Gastrocnemius medialis (tissue), 4 donors: ENCODE data around the gene SERTAD1. TPM values are rescaled to one million over a fixed set of nuclear protein-coding genes. Genes with fewer than 3 reads are reported as not detected.

Experiments
- ATAC-seq, 2 donors: fragments of 150-250 bp; one replicate each; pipeline ENCODE4 v1.9.1; 2016
- DNase-seq, 2 donors: peaks; one replicate each; pipeline ENCODE4 v3.0.0-alpha.2; 2019
- H3K27ac ChIP-seq, 4 donors: fragments of 200-600 bp; sonication (generic); 1 replicate in 1 of 4; 2 replicates in 3 of 4; pipeline ENCODE4 v1.5.1; 2016 to 2018; ENCODE audit warnings: mild to moderate bottlenecking in 2 of 4, moderate library complexity in 1 of 4
- H3K27me3 ChIP-seq, 3 donors: fragments of 200-600 bp; sonication (generic) in 2 of 3; 1 replicate in 1 of 3; 2 replicates in 2 of 3; pipeline versions ENCODE4 v1.5.1 to v1.6.0; 2016 to 2019; ENCODE audit warnings: mild to moderate bottlenecking in 1 of 3, moderate library complexity in 1 of 3
- H3K36me3 ChIP-seq, 2 donors: fragments of 200-600 bp; sonication (generic) in 1 of 2; one replicate each; pipeline ENCODE4 v1.5.1; 2017 to 2018
- H3K4me1 ChIP-seq, 2 donors: fragments of 200-600 bp; sonication (generic) in 1 of 2; one replicate each; pipeline ENCODE4 v1.5.1; 2016 to 2017; ENCODE audit warnings: mild to moderate bottlenecking in 2 of 2
- H3K4me3 ChIP-seq, 4 donors: fragments of 200-600 bp; sonication (generic) in 3 of 4; 1 replicate in 1 of 4; 2 replicates in 3 of 4; pipeline ENCODE4 v1.5.1; 2016 to 2019; ENCODE audit warnings: mild to moderate bottlenecking in 2 of 4
- H3K9me3 ChIP-seq, 3 donors: fragments of 200-600 bp; sonication (generic) in 2 of 3; 1 replicate in 1 of 3; 2 replicates in 2 of 3; pipeline ENCODE4 v1.5.1; 2016 to 2019
- CTCF ChIP-seq, 5 experiments: fragments of 450-650 bp in 3 of 5; fragments of 200-600 bp in 2 of 5; sonication (generic) in 2 of 5; IDR thresholded peaks in 4 of 5; conservative IDR thresholded peaks in 1 of 5; 1 replicate in 4 of 5; 2 replicates in 1 of 5; pipeline ENCODE4 v1.5.1; 2016 to 2019; ENCODE audit warnings: antibody characterized with exemption in 5 of 5, mild to moderate bottlenecking in 3 of 5, moderate library complexity in 3 of 5
- POLR2A ChIP-seq, 2 donors: fragments of 450-650 bp; IDR thresholded peaks; one replicate each; pipeline ENCODE4 v1.6.1; 2017; ENCODE audit warnings: antibody characterized with exemption in 2 of 2, mild to moderate bottlenecking in 2 of 2, moderate library complexity in 2 of 2
- in situ Hi-C, 4 donors: fragments of 200-750 bp; cut with MboI; loops; one replicate each; pipeline versions ENCODE4 v1.15.0 to v1.8.0; 2017; ENCODE audit warnings: low sequenced_read_pairs in 4 of 4
- intact Hi-C: fragments of 100-400 bp; cut with DNase I; formaldehyde crosslinking; loops from one replicate; pipeline ENCODE4 v1.15.1; 2023; ENCODE audit warnings: low total_unique reads
- total RNA-seq, 4 donors: library from RNA; depleted of rRNA; stranded (reverse); fragments of >200 nt; gene quantifications; one replicate each; pipeline versions ENCODE4 v1.1.0 to v1.2.3, GENCODE V29; 2016

SERTAD1 gene
- total RNA-seq, 4 donors from 2014 or later = 15.3 to 18.3 (median 16.0) TPM

GRCh38 chr19:40403262-40403984, 22.4 kb downstream of the SERTAD1 start:
- intact Hi-C loops = no loop called here
- Histone ChIP-seq H3K27ac (peak overlapping the region; percentile 87 to 92 (median 88)), H3K4me3 (peak overlapping the region; percentile 69 to 82 (median 71)), H3K4me1 (peaks cover 8 to 11% of the 10 kb centered on the region in 2 donors), H3K9me3 (no peaks in the 10 kb centered on the region), H3K27me3 (no peaks in the 10 kb centered on the region), H3K36me3 (no peaks in the 10 kb centered on the region)
- peak in 1 of 5 experiments; percentile 33 for TF ChIP-seq CTCF (IDR thresholded peaks at IDR 0.05 in 4 of 5, conservative IDR thresholded peaks at IDR 0.05 in 1 of 5)
- no peak for TF ChIP-seq POLR2A (IDR thresholded peaks at IDR 0.05)
- in situ Hi-C loops = no loop called here
- ATAC-seq (peak; percentile 57 to 76), DNase-seq (peak; percentile 70 to 77)

DNA sequence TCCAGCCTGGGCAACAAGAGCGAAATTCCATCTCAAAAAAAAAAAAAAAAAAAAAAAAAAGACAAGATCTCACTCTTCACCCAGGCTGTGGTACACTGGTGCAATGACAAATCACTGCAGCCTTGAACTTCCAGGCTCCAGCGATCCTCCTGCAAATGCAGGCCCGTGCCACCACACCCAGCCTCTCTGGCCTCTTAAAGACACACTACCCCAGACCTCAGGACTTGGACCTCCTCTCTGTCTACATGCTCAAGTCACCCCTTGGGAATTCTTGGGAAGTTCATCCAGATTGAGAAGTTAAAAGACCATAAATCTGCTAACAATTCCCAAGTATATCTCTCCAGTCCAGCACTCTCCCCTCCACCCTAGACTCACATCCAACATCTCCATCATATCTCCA, 25.2 kb downstream of the SERTAD1 start:
- H3K27ac ChIP-seq = no peak overlapping the region
- H3K9me3 ChIP-seq = no peaks in the 10 kb centered on the region
- intact Hi-C loops (no loop called here), in situ Hi-C loops (no loop called here)
- ATAC-seq = no peak
- peaks cover 8 to 11% of the 10 kb centered on the region in 2 donors for H3K4me1 ChIP-seq
- H3K4me3 ChIP-seq = no peak overlapping the region
- TF ChIP-seq CTCF (IDR thresholded peaks at IDR 0.05 in 4 of 5, conservative IDR thresholded peaks at IDR 0.05 in 1 of 5) (no peak), POLR2A (IDR thresholded peaks at IDR 0.05) (no peak)
- no peaks in the 10 kb centered on the region for H3K27me3 ChIP-seq
- H3K36me3 ChIP-seq = no peaks in the 10 kb centered on the region
- no peak for DNase-seq

DNA sequence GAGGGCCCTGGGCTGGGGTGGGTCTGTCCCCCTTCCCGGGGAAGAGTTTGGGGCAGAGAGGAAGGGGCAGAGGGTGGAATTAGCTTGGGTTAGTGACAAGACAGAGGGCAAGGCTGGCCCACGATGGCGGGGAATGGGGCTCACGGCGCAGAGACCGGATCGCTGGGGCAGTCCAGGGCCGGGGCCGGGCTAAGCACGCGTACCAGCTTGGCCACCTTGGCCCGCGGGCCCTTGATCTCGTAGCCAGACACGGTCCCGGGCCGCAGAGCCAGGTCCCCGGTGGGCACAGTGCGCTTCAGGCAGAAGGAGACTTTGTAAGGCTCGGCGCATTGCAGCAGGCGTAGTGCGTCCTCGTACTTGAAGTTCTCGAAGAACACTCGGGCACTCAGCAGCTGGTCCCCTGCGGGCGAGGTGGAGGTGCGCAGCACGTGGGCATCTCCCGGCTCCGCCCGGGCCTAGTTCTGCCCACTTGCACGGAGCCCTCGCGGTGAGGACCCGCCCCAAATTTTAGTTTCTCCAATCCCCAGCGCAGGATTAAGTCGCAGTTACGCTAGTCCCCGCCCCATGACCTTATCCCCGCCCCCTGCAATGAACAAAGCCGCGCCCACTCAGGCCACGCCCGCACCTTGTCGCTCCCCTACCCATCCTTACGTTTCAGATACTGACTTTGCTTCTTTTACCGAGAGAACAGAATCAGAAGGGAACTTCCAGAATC, 27.2 kb downstream of the SERTAD1 start:
- H3K27me3 ChIP-seq = no peaks in the 10 kb centered on the region
- H3K4me1 ChIP-seq = peaks cover 5 to 6% of the 10 kb centered on the region in 2 donors
- no peak overlapping the region for H3K27ac ChIP-seq
- in situ Hi-C loops (loop anchor here in 1 of 4 donors (25.0 kb wide), 1 partner anchor 1364 kb away; the partner anchor contains the start of gene CEACAM6), intact Hi-C loops (no loop called here)
- no peaks in the 10 kb centered on the region for H3K9me3 ChIP-seq
- DNase-seq (peak in 1 of 2 donors; percentile 31), ATAC-seq (no peak)
- H3K36me3 ChIP-seq = no peaks in the 10 kb centered on the region
- TF ChIP-seq CTCF (IDR thresholded peaks at IDR 0.05 in 4 of 5, conservative IDR thresholded peaks at IDR 0.05 in 1 of 5) (no peak), POLR2A (IDR thresholded peaks at IDR 0.05) (no peak)
- H3K4me3 ChIP-seq = no peak overlapping the region

- Histone ChIP-seq H3K36me3 (no peaks in the 10 kb centered on the region), H3K4me3 (no peak overlapping the region), H3K27ac (no peak overlapping the region), H3K4me1 (no peaks in the 10 kb centered on the region), H3K9me3 (no peaks in the 10 kb centered on the region), H3K27me3 (no peaks in the 10 kb centered on the region)
- DNase-seq (no peak), ATAC-seq (no peak)
- intact Hi-C loops = no loop called here
- in situ Hi-C loops = loop anchor here in 1 of 4 donors (25.0 kb wide), 1 partner anchor 1365 kb away; the partner anchor contains the start of gene CEACAM6
- no peak for TF ChIP-seq CTCF (IDR thresholded peaks at IDR 0.05 in 4 of 5, conservative IDR thresholded peaks at IDR 0.05 in 1 of 5)
- no peak for TF ChIP-seq POLR2A (IDR thresholded peaks at IDR 0.05)
These were observed 28.3 kb downstream of the SERTAD1 start for GRCh38 chr19:40397568-40397906.
